T-cell (primary cell): Measurements from ENCODE around the gene RUNX1. TPM values are rescaled to one million over a fixed set of nuclear protein-coding genes. Genes with fewer than 3 reads are reported as not detected.

Experiments used
- ATAC-seq, 4 experiments: fragments of 200-7000 bp in 3 of 4; fragments of 150-1000 bp in 1 of 4; cut with Tn5 transposase; replicated peaks in 1 of 4; 1 replicate in 3 of 4; 2 replicates in 1 of 4; pipeline ENCODE4 v1.10.0; 2021; ENCODE audit warnings: moderate library complexity in 3 of 4, mild to moderate bottlenecking in 2 of 4, moderate number of reproducible peaks in 1 of 4
- CTCF ChIA-PET, 2 donors: fragments of 300-600 bp; sonication (Branson Sonifier 250); formaldehyde crosslinking; loops; one replicate each; lab custom pipeline; 2022; ENCODE audit warnings: antibody characterized with exemption in 2 of 2; lab: Charles Lee
- POLR2A ChIA-PET, 2 donors: fragments of 300-600 bp; sonication (Branson Sonifier 250); formaldehyde crosslinking; loops; one replicate each; lab custom pipeline; 2022; ENCODE audit warnings: antibody characterized with exemption in 2 of 2; lab: Charles Lee
- DNase-seq, 35 experiments: peaks; one replicate each; pipeline versions ENCODE4 v3.0.0 to v3.0.0-alpha.2; 2013 to 2023
- H3K27ac ChIP-seq: one replicate; pipeline ENCODE4 v1.5.1; 2013; ENCODE audit warnings: low read length
- H3K27me3 ChIP-seq, 2 experiments: replicated peaks in 1 of 2; 1 replicate in 1 of 2; 2 replicates in 1 of 2; pipeline versions ENCODE4 v1.6.1 to v1.7.0; 2013; ENCODE audit warnings: low read length in 1 of 2, mixed read lengths in 1 of 2; ENCODE audit not compliant: control insufficient read depth in 2 of 2, insufficient read depth in 2 of 2; ENCODE audit errors: extremely low read depth in 1 of 2
- H3K36me3 ChIP-seq, 2 donors: 1 replicate in 1 of 2; 2 replicates in 1 of 2; pipeline versions ENCODE4 v1.6.1 to v1.7.0; 2013; ENCODE audit warnings: low read length in 1 of 2; ENCODE audit not compliant: control insufficient read depth in 2 of 2, insufficient read depth in 1 of 2; ENCODE audit errors: extremely low read depth in 1 of 2
- H3K4me1 ChIP-seq, 2 experiments: 1 replicate in 1 of 2; 2 replicates in 1 of 2; pipeline versions ENCODE4 v1.6.1 to v1.7.0; 2013; ENCODE audit warnings: low read length in 2 of 2, mixed read lengths in 1 of 2; ENCODE audit not compliant: insufficient read depth in 2 of 2, control insufficient read depth in 1 of 2; ENCODE audit errors: extremely low read depth in 1 of 2
- H3K4me3 ChIP-seq, 2 donors: 1 replicate in 1 of 2; 2 replicates in 1 of 2; pipeline versions ENCODE4 v1.5.1 to v1.7.0; 2013; ENCODE audit warnings: mild to moderate bottlenecking in 2 of 2, low read length in 1 of 2, moderate library complexity in 1 of 2; ENCODE audit not compliant: control insufficient read depth in 1 of 2; ENCODE audit errors: extremely low read depth in 1 of 2
- H3K9me3 ChIP-seq: 2 replicates; pipeline ENCODE4 v1.7.0; 2013
- H3K27ac Mint-ChIP-seq, 2 donors: one replicate each; pipeline ENCODE4 v1.8.0; 2020 to 2021; ENCODE audit warnings: mild to moderate bottlenecking in 2 of 2, mixed read lengths in 2 of 2
- H3K27me3 Mint-ChIP-seq, 2 donors: one replicate each; pipeline ENCODE4 v1.8.0; 2021 to 2022; ENCODE audit warnings: mixed read lengths in 2 of 2
- H3K36me3 Mint-ChIP-seq: one replicate; pipeline ENCODE4 v1.8.0; 2021; ENCODE audit warnings: mixed read lengths
- H3K4me1 Mint-ChIP-seq, 3 donors: one replicate each; pipeline ENCODE4 v1.8.0; 2020 to 2022; ENCODE audit warnings: mixed read lengths in 3 of 3, mild to moderate bottlenecking in 1 of 3
- H3K4me3 Mint-ChIP-seq, 3 donors: one replicate each; pipeline ENCODE4 v1.8.0; 2020 to 2022; ENCODE audit warnings: mild to moderate bottlenecking in 3 of 3, mixed read lengths in 3 of 3, moderate library complexity in 3 of 3
- H3K9me3 Mint-ChIP-seq, 3 donors: one replicate each; pipeline ENCODE4 v1.8.0; 2020 to 2022; ENCODE audit warnings: mixed read lengths in 3 of 3
- WGBS: methylation state at CpG from one replicate; pipeline ENCODE4 v1.1.5; 2013; ENCODE audit warnings: missing lambda C conversion rate; ENCODE audit not compliant: insufficient coverage; 5-methylcytosine and 5-hydroxymethylcytosine counted together
- total RNA-seq, 35 experiments: library from RNA in 6 of 35; stranded (reverse) in 6 of 35; fragments of 120-200 nt in 1 of 35; gene quantifications; one replicate each; pipeline versions ENCODE4 v1.2.1 to v1.2.4 and lab custom pipeline; 2013 to 2026

The RUNX1 gene
- total RNA-seq, 5 donors from 2014 or later (not counting 1 experiment from before 2014, with no cell fraction given): 87.0 to 117 (median 104) TPM

GRCh38 chr21:35010447-35010846 lies 38.7 kb downstream of the RUNX1 start:
- peaks cover 93 to 95% (median 94%) of the 10 kb centered on the region in 3 donors for H3K4me1 Mint-ChIP-seq
- ChIA-PET CTCF (interaction anchor here in 1 of 2 donors (0.6 kb wide), 1 partner anchor 30 kb away, joined by 3 read pairs; no protein-coding TSS in a partner anchor), POLR2A (no interaction called here)
- no peak overlapping the region for H3K4me3 ChIP-seq
- H3K4me3 Mint-ChIP-seq: peak overlapping the region in 2 of 3 donors; percentile 21 to 67
- H3K36me3 Mint-ChIP-seq: peaks cover 31% of the 10 kb centered on the region
- H3K9me3 ChIP-seq: no peaks in the 10 kb centered on the region
- ATAC-seq (no peak), DNase-seq (no peak)
- WGBS: no CpG with 5 or more reads among the region's 5 CpGs
- peaks cover 0 to 20% of the 10 kb centered on the region in 2 donors for H3K36me3 ChIP-seq
- H3K27me3 ChIP-seq: no peaks in the 10 kb centered on the region
- H3K27ac Mint-ChIP-seq: peak overlapping the region in 1 of 2 donors; percentile 54
- no peaks in the 10 kb centered on the region for H3K9me3 Mint-ChIP-seq
- peaks cover 49 to 78% of the 10 kb centered on the region in 2 experiments for H3K4me1 ChIP-seq
- no peaks in the 10 kb centered on the region for H3K27me3 Mint-ChIP-seq
- no peak overlapping the region for H3K27ac ChIP-seq

GRCh38 chr21:35007348-35007747 lies 41.8 kb downstream of the RUNX1 start:
- ChIA-PET CTCF (interaction anchor here in 1 of 2 donors (1.0 kb wide), 2 partner anchors 33 to 70 kb away, joined by 3 to 4 read pairs; no protein-coding TSS in a partner anchor), POLR2A (interaction anchor here in 1 of 2 donors (0.6 kb wide), 1 partner anchor 37 kb away, joined by 3 read pairs; no protein-coding TSS in a partner anchor)
- no peaks in the 10 kb centered on the region for H3K27me3 Mint-ChIP-seq
- Histone ChIP-seq H3K36me3 (peaks cover 0 to 13% of the 10 kb centered on the region in 2 donors), H3K9me3 (no peaks in the 10 kb centered on the region), H3K27me3 (no peaks in the 10 kb centered on the region), H3K27ac (no peak overlapping the region), H3K4me3 (no peak overlapping the region), H3K4me1 (peaks cover 46 to 72% of the 10 kb centered on the region in 2 experiments)
- no peaks in the 10 kb centered on the region for H3K9me3 Mint-ChIP-seq
- peak overlapping the region; percentile 53 to 75 for H3K27ac Mint-ChIP-seq
- no peak for ATAC-seq
- peak overlapping the region in 1 of 3 donors; percentile 49 for H3K4me3 Mint-ChIP-seq
- peaks cover 97 to 98% (median 97%) of the 10 kb centered on the region in 3 donors for H3K4me1 Mint-ChIP-seq
- 80% methylated on average over 4 of the region's 4 CpGs for WGBS
- peaks cover 45% of the 10 kb centered on the region for H3K36me3 Mint-ChIP-seq
- no peak for DNase-seq

GRCh38 chr21:35006771-35007170 lies 42.3 kb downstream of the RUNX1 start:
- H3K27ac ChIP-seq: no peak overlapping the region
- ChIA-PET CTCF (interaction anchor here in 1 of 2 donors (1.0 kb wide), 1 partner anchor 69 kb away, joined by 3 read pairs; no protein-coding TSS in a partner anchor), POLR2A (no interaction called here)
- peaks cover 45% of the 10 kb centered on the region for H3K36me3 Mint-ChIP-seq
- peaks cover 0 to 13% of the 10 kb centered on the region in 2 donors for H3K36me3 ChIP-seq
- H3K4me1 ChIP-seq: peaks cover 48 to 67% of the 10 kb centered on the region in 2 experiments
- peaks cover 95 to 97% (median 95%) of the 10 kb centered on the region in 3 donors for H3K4me1 Mint-ChIP-seq
- H3K27me3 ChIP-seq: no peaks in the 10 kb centered on the region
- no peaks in the 10 kb centered on the region for H3K9me3 Mint-ChIP-seq
- no peaks in the 10 kb centered on the region for H3K27me3 Mint-ChIP-seq
- ATAC-seq (no peak), DNase-seq (no peak)
- H3K4me3 Mint-ChIP-seq: peak overlapping the region in 1 of 3 donors; percentile 44
- no peaks in the 10 kb centered on the region for H3K9me3 ChIP-seq
- 80% methylated on average over 3 of the region's 3 CpGs for WGBS
- H3K27ac Mint-ChIP-seq: peak overlapping the region; percentile 37 to 73
- H3K4me3 ChIP-seq: no peak overlapping the region

GRCh38 chr21:35006248-35006647 lies 42.9 kb downstream of the RUNX1 start:
- ATAC-seq (no peak), DNase-seq (no peak)
- whole genome bisulfite sequencing: 80% methylated on average over 1 of the region's 3 CpGs
- Histone ChIP-seq H3K4me1 (peaks cover 43 to 63% of the 10 kb centered on the region in 2 experiments), H3K27ac (no peak overlapping the region), H3K9me3 (no peaks in the 10 kb centered on the region), H3K27me3 (no peaks in the 10 kb centered on the region), H3K4me3 (peak overlapping the region in 1 of 2 donors; percentile 2), H3K36me3 (peaks cover 0 to 13% of the 10 kb centered on the region in 2 donors)
- Mint-ChIP-seq H3K27ac (peak overlapping the region; percentile 63 to 73), H3K4me1 (peaks cover 95 to 97% (median 95%) of the 10 kb centered on the region in 3 donors), H3K36me3 (peaks cover 45% of the 10 kb centered on the region), H3K9me3 (no peaks in the 10 kb centered on the region), H3K4me3 (peak overlapping the region in 1 of 3 donors; percentile 44), H3K27me3 (no peaks in the 10 kb centered on the region)
- ChIA-PET CTCF (interaction anchor here in 1 of 2 donors (1.3 kb wide), 1 partner anchor 32 kb away, joined by 3 read pairs; no protein-coding TSS in a partner anchor), POLR2A (no interaction called here)

GRCh38 chr21:35005560-35006224 lies 43.4 kb downstream of the RUNX1 start:
- Mint-ChIP-seq H3K4me1 (peaks cover 93 to 97% (median 94%) of the 10 kb centered on the region in 3 donors), H3K27ac (peak overlapping the region; percentile 7 to 63), H3K27me3 (no peaks in the 10 kb centered on the region), H3K36me3 (peaks cover 46% of the 10 kb centered on the region), H3K4me3 (peak overlapping the region in 1 of 3 donors; percentile 44), H3K9me3 (no peaks in the 10 kb centered on the region)
- Histone ChIP-seq H3K4me1 (peaks cover 39 to 57% of the 10 kb centered on the region in 2 experiments), H3K4me3 (no peak overlapping the region), H3K27ac (no peak overlapping the region), H3K36me3 (peaks cover 0 to 13% of the 10 kb centered on the region in 2 donors), H3K9me3 (no peaks in the 10 kb centered on the region), H3K27me3 (no peaks in the 10 kb centered on the region)
- no peak for DNase-seq
- WGBS: 79% methylated on average over 2 of the region's 6 CpGs
- ATAC-seq: no peak
- ChIA-PET CTCF (interaction anchor here in 1 of 2 donors (1.3 kb wide), 1 partner anchor 32 kb away, joined by 3 read pairs; no protein-coding TSS in a partner anchor), POLR2A (no interaction called here)

GRCh38 chr21:35005077-35005476 lies 44.0 kb downstream of the RUNX1 start:
- H3K27ac Mint-ChIP-seq: peak overlapping the region; percentile 50 to 68
- H3K9me3 Mint-ChIP-seq: no peaks in the 10 kb centered on the region
- H3K36me3 ChIP-seq: peaks cover 0 to 13% of the 10 kb centered on the region in 2 donors
- H3K4me3 ChIP-seq: no peak overlapping the region
- peaks cover 92 to 97% (median 94%) of the 10 kb centered on the region in 3 donors for H3K4me1 Mint-ChIP-seq
- H3K36me3 Mint-ChIP-seq: peaks cover 43% of the 10 kb centered on the region
- POLR2A ChIA-PET: no interaction called here
- ATAC-seq (no peak), DNase-seq (no peak)
- CTCF ChIA-PET: interaction anchor here (0.5 to 1.3 kb wide), 3 partner anchors 12 to 96 kb away, joined by 3 to 6 read pairs (median 4); no protein-coding TSS in a partner anchor
- no CpG with 5 or more reads among the region's 2 CpGs for WGBS
- no peaks in the 10 kb centered on the region for H3K27me3 Mint-ChIP-seq
- no peak overlapping the region for H3K27ac ChIP-seq
- no peaks in the 10 kb centered on the region for H3K27me3 ChIP-seq
- peaks cover 39 to 51% of the 10 kb centered on the region in 2 experiments for H3K4me1 ChIP-seq
- H3K9me3 ChIP-seq: no peaks in the 10 kb centered on the region
- peak overlapping the region in 1 of 3 donors; percentile 44 for H3K4me3 Mint-ChIP-seq
